ENCODE measurements around the gene PRELID3B.

The PRELID3B gene

GRCh38 chr20:58994390-58995159, 48.0 kb downstream of the PRELID3B start:
- no peak for DNase-seq (ENCODE audit: low read depth)

- no peak for DNase-seq (ENCODE audit: low read depth)
Measured at GRCh38 chr20:58993332-58994248, 49.0 kb downstream of the PRELID3B start.

- DNase-seq (ENCODE audit: low read depth) = no peak
Measured at GRCh38 chr20:58992911-58993310, 49.7 kb downstream of the PRELID3B start.

GRCh38 chr20:58991715-58992114, 50.9 kb downstream of the PRELID3B start:
- no peak for DNase-seq (ENCODE audit: low read depth)

- no peak for DNase-seq (ENCODE audit: low read depth)
Measured at GRCh38 chr20:58990651-58991445, 51.7 kb downstream of the PRELID3B start.

GRCh38 chr20:58989196-58989595, 53.4 kb downstream of the PRELID3B start:
- no peak for DNase-seq (ENCODE audit: low read depth)

- DNase-seq (ENCODE audit: low read depth) = no peak
Measured at GRCh38 chr20:58988565-58988882, 54.1 kb downstream of the PRELID3B start.

- DNase-seq (ENCODE audit: low read depth) = no peak
Measured at GRCh38 chr20:58987790-58988564, 54.6 kb downstream of the PRELID3B start.

- no peak for DNase-seq (ENCODE audit: low read depth)
Measured at GRCh38 chr20:58986968-58987517, 55.5 kb downstream of the PRELID3B start.

- no peak for DNase-seq (ENCODE audit: low read depth)
Measured at GRCh38 chr20:58986286-58986967, 56.2 kb downstream of the PRELID3B start.

GRCh38 chr20:58985656-58986055, 56.9 kb downstream of the PRELID3B start:
- DNase-seq (ENCODE audit: low read depth) = no peak

GRCh38 chr20:58984691-58985090, 57.9 kb downstream of the PRELID3B start:
- no peak for DNase-seq (ENCODE audit: low read depth)

Measured in GM04503 (cell line).